ENCODE results near the gene EOLA1. TPM values are rescaled to one million over a fixed set of nuclear protein-coding genes. Genes with fewer than 3 reads are reported as not detected.

EOLA1 gene
- total RNA-seq, 4 donors from 2014 or later = 12.9 to 20.1 (median 17.5) TPM

- no peak for TF ChIP-seq POLR2A (IDR thresholded peaks at IDR 0.05)
- TF ChIP-seq CTCF (IDR thresholded peaks at IDR 0.05) = peak in 2 of 6 experiments; percentile 14 to 15
- Histone ChIP-seq H3K27me3 (no peaks in the 10 kb centered on the region), H3K4me3 (replicated peaks in 1 of 3) (peak overlapping the region in 2 of 3 donors; percentile 37 to 52), H3K4me1 (peaks cover 0 to 7% of the 10 kb centered on the region in 2 donors), H3K9me3 (no peaks in the 10 kb centered on the region), H3K27ac (peak overlapping the region; percentile 15 to 82 (median 71)), H3K36me3 (peaks cover 0 to 4% of the 10 kb centered on the region in 2 donors)
- intact Hi-C loops (cut with DNase I) = no loop called here
- WGBS, 2 donors = 40 to 42% methylated on average over 7 to 10 of the region's 10 CpGs
- DNase-seq = peak; percentile 13
Measured at GRCh38 chrX:149504226-149504914, 36.4 kb upstream of the EOLA1 start.

- peak within 1 kb of the TSS in 2 of 3 donors; percentile 37 to 52 for H3K4me3 ChIP-seq (replicated peaks in 1 of 3)
- peaks cover 0 to 7% of the 10 kb centered on the region in 2 donors for H3K4me1 ChIP-seq
- DNase-seq = peak; percentile 90
- no peaks in the 10 kb centered on the region for H3K27me3 ChIP-seq
- H3K27ac ChIP-seq = peak within 1 kb of the TSS; percentile 66 to 82 (median 71)
- H3K9me3 ChIP-seq = no peaks in the 10 kb centered on the region
- H3K36me3 ChIP-seq = peaks cover 0 to 1% of the 10 kb centered on the region in 2 donors
- intact Hi-C loops (cut with DNase I) = no loop called here
- 1% methylated on average over 21 to 25 of the region's 54 CpGs for WGBS, 2 donors
- TF ChIP-seq POLR2A (IDR thresholded peaks at IDR 0.05) (peak in 1 of 2 donors; percentile 92), CTCF (IDR thresholded peaks at IDR 0.05) (no peak)
Measured at GRCh38 chrX:149504915-149505651, 35.7 kb upstream of the EOLA1 start, which contains the start of gene IDS. Gene IDS (minus strand): TSS chrX:149505306. CDS start chrX:149505137, 169 bp downstream.

- intact Hi-C loops (cut with DNase I) = no loop called here
- DNase-seq = no peak
- H3K36me3 ChIP-seq = no peaks in the 10 kb centered on the region
- no peak for TF ChIP-seq CTCF (IDR thresholded peaks at IDR 0.05)
- WGBS, 2 donors = 82 to 86% methylated on average over 9 of the region's 9 CpGs
- no peaks in the 10 kb centered on the region for H3K9me3 ChIP-seq
- peaks cover 0 to 7% of the 10 kb centered on the region in 2 donors for H3K4me1 ChIP-seq
- peak overlapping the region in 2 of 3 donors; percentile 71 to 82 for H3K27ac ChIP-seq
- H3K4me3 ChIP-seq (replicated peaks in 1 of 3) = peak overlapping the region in 1 of 3 donors; percentile 52
- no peaks in the 10 kb centered on the region for H3K27me3 ChIP-seq
Measured at GRCh38 chrX:149505671-149506070, 35.1 kb upstream of the EOLA1 start.

- Histone ChIP-seq H3K9me3 (no peaks in the 10 kb centered on the region), H3K4me1 (peaks cover 0 to 7% of the 10 kb centered on the region in 2 donors), H3K4me3 (replicated peaks in 1 of 3) (no peak overlapping the region), H3K36me3 (no peaks in the 10 kb centered on the region), H3K27ac (no peak overlapping the region), H3K27me3 (no peaks in the 10 kb centered on the region)
- TF ChIP-seq CTCF (IDR thresholded peaks at IDR 0.05) (no peak), POLR2A (IDR thresholded peaks at IDR 0.05) (no peak)
- intact Hi-C loops (cut with DNase I) = no loop called here
- no peak for DNase-seq
- WGBS, 2 donors = 95 to 96% methylated on average over 2 of the region's 2 CpGs
Measured at GRCh38 chrX:149506349-149506748, 34.5 kb upstream of the EOLA1 start.

DNA sequence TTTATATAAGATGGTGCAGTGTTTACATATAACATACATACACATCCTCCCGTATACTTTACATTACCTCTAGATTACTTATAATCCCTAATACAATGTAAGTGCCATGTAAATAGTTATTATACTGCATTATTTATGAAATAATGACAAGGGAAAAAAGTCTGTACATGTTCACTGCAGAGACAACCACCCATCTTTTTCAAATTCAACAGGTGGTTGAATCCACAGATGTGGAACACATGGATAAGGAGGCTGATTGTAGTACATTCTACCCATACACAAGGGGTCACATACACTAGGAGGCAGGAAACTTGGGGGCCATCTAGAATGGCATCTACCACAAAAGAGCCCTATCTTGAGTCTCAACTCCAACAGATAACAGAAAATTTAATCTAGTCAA lies 32.3 kb upstream of the EOLA1 start:
- H3K27ac ChIP-seq = no peak overlapping the region
- H3K27me3 ChIP-seq = no peaks in the 10 kb centered on the region
- H3K4me1 ChIP-seq = peaks cover 0 to 7% of the 10 kb centered on the region in 2 donors
- 63 to 83% methylated on average over 1 of the region's 1 CpG for WGBS, 2 donors
- TF ChIP-seq POLR2A (IDR thresholded peaks at IDR 0.05) = no peak
- TF ChIP-seq CTCF (IDR thresholded peaks at IDR 0.05) = no peak
- DNase-seq = no peak
- no peaks in the 10 kb centered on the region for H3K36me3 ChIP-seq
- no peaks in the 10 kb centered on the region for H3K9me3 ChIP-seq
- intact Hi-C loops (cut with DNase I) = no loop called here
- no peak overlapping the region for H3K4me3 ChIP-seq (replicated peaks in 1 of 3)
